HG03469 (cell line): ENCODE results near the gene PRRT1.
"Not testable (repeated sequence)": the region's sequence is repeated elsewhere in the genome, so short reads cannot be mapped to it uniquely, and the experiment has no call there.

Source experiments
- ATAC-seq: cut with Tn5 transposase; IDR thresholded peaks from one replicate; pipeline ENCODE4 v1.9.1; 2021; ENCODE audit warnings: mild to moderate bottlenecking, moderate library complexity, moderate number of reproducible peaks; ENCODE audit not compliant: unreplicated experiment

The PRRT1 gene

GRCh38 chr6:32105433-32105832 is 46.3 kb downstream of the PRRT1 start:
- ATAC-seq: no peak

GRCh38 chr6:32102255-32102654 is 49.5 kb downstream of the PRRT1 start:
- no peak for ATAC-seq

GRCh38 chr6:32100251-32100650 is 51.5 kb downstream of the PRRT1 start:
- not testable (repeated sequence) for ATAC-seq
